HG03097 (cell line): ENCODE results near the gene ENHO.

Experiments used
- ATAC-seq: cut with Tn5 transposase; IDR thresholded peaks from one replicate; pipeline ENCODE4 v1.9.1; 2021; ENCODE audit not compliant: unreplicated experiment, low FRiP score

Gene ENHO

DNA sequence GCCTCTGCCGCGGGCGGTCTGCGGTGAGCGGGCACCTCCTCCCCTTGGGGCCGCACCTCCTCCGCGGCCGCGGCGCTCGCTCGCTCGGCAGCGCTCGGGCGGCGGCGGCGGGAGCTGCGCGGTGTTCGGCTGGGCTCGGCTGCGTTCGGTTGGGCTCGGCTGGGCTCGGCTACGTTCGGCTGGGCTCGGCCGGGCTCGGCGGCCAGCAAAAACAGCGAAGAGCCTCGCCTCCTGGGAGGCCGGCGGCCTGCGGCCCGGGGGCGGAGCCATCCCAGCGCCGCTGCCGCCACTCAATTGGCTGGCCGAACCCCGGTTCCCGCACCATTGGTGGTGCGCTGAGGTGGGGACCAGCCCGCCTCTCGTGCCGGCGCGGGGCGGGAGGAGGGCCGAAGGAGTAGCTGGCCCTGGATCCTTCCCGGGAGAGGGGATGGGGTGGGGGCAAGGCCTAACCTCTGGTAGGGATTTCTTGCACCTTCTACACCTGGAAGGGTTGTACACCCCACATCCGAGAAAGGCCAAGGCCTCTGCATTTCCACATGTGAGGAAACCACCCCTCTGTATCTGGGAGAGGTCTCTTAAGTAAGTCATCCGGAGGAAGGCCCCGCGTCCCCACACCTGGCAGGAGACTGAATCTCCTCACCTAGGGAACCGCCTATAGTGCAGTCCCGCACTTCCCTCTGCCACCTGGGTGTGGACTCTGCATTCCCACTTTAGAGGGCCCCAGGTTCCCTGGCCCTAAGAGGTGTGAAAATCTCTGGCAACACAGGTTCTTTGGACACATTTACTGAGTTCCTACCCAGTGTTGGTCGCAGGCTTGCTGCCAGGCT is at the start of gene ENHO:
Gene ENHO (minus strand): TSS at position 20 of the 827 bp plus-strand sequence. CDS start 1,295 bp downstream, outside the sequence.
- peak; percentile 83 for ATAC-seq

DNA sequence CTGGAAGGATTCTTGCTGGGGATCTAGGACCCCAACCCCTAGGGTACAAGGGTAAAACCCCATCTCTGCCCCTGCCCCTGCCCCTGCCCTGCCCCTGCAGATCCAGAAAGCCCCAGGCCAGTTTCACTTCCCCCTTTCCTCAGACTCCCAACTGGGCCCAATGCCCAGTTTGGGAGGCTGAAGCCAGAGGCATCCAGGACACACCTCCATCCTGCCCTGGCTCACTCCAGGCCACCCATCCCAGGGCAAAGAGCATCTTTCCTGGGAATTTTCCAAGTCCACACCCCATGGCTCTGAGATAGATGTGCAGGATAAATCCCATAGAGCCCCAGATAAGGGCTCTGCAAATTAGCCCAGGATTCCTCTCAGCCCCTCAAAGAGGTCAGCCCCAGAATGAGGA is 49.3 kb upstream of the ENHO start:
- ATAC-seq = no peak

DNA sequence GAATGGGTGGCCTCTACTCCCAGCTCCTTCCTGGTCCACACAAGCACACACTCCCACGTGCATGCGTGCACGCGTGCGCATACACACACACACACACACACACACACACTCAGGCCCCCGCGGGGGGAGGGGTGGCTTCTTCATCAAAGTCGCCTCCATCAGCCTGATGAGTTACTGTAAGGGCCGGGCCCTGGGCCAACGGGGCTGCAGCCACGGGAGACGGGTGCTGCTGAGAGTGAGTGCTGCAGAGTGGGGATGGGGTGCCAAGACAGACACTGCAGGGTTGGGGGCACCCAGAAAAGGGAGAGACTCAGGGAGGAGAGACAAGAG is 48.7 kb upstream of the ENHO start:
- ATAC-seq = no peak

DNA sequence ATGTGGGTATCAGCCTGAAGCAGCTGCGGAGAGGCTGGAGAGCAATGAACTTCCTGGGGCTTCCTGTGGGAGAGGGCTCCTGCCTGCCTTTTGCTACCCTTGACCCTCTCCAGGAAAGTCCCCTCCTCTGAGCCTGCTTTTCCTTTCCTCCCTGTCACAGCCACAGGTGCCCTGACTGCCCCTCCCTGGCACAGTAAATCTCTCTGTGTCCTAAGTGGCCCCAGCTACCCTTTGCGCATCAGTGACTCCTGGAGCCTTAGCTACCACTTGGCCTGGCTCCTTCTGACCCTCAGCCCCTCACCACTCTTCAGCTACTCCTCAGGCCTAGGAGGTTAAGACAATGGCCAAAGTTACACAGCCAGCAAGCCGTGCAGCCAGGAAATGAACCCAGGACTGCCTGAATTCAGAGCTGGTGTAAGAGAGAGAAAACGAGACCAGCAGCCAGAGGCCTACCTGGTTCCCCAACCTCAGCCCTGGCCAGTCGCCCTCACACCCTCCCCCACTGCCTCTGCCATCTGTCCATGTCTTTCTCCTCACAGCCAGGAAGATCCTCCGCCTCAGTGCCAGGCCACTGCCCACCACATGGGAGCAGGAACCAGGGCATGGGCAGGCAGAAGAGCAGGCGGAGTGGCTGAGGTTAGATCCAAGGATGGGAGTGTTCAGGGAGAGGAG is 48.2 kb upstream of the ENHO start:
- ATAC-seq = no peak

DNA sequence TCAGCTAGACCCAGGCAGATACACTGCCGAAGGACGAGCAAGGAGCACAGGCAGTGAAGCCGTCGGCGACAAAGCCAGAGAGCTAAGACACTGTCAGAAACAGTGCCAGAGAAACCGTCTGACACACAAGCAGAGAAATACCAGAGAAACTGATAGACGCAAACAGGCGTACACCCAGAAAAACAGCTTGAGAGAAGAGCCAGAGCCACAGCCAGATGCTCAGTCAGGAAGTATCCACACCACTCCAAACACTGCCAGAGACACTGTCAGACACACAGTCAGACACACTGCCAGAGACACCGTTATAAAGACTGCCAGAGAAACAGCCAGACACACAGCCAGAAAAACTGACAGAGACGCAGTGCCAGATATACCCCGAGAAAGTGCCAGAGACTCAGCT is 47.6 kb upstream of the ENHO start:
- ATAC-seq = no peak

DNA sequence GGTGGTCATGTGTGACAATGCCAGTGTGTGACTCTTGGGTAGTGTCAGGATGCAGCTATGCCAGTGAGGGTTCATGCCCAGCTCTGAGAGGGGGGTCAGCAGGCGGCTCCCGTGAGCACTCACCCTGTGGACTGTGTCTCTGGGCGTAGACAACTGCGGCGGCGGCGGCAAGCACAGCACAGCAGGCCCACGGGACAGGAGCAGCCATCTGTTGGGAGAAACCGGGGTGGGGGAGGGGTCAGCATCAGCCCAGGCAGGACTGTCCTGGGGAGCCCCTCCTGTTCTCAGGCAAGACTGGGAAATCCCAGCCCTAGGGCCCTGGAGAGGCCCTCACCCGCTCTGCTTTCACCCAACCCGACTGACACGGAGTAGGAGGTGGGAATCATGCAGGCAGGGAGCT is 46.0 kb upstream of the ENHO start:
- ATAC-seq = no peak

DNA sequence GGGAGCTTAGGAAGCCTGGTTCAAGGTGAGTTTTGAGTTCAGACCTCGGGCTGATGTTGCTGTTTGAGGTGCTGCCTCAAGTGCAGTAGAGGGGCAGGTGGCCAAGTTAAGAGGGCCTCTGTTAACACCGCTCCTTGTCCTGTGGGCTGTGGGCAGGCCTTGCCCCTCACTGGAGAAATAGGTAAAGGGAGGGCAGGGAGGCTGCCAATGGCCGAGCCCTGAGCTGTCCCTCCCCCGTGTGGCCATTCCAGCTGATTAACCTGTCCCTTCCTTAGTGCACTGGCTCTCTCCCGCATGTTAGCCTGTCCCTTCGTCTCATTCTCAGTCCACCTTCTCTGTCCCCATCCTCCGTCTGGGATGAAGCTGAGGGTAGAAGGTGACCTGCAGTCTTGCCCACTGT is 45.3 kb upstream of the ENHO start:
- ATAC-seq = no peak

DNA sequence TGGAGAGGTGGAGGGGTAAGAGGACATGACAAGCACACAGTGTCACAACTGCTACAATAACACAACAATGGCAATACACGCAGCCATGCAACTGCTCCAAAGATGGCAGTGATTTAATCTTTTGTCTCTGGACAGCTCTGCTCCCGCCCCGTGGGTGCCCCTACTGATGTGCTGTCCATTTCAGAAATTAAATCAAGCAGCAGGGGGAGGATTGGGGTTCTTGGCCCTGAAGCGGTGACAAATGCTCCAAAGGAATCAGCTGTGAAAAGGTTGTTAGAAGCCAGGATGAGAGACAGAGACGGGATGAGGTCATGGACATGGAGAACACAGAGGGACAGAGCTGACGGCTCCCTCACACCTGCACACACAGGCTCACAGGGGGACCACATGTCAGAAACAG is 44.2 kb upstream of the ENHO start:
- no peak for ATAC-seq

DNA sequence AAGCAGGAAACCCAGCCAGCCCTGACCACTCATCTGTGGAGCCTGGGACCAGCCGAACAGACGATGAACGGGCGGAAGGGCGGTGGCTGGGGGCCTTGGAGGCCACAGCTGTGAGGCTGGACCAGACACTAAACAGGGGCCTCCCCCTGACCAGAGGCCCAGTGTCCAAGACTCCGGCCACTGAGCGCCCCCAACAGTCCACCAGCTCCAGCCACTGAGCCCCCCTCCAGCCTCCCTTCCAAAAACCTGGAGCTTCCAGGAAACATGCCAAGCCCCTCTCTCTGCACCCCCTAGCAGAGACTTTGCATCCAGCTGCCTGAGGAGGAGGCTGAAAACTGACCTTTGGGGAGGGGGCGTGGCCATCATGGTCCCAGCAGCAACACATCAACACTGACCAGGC is 43.5 kb upstream of the ENHO start:
- no peak for ATAC-seq

DNA sequence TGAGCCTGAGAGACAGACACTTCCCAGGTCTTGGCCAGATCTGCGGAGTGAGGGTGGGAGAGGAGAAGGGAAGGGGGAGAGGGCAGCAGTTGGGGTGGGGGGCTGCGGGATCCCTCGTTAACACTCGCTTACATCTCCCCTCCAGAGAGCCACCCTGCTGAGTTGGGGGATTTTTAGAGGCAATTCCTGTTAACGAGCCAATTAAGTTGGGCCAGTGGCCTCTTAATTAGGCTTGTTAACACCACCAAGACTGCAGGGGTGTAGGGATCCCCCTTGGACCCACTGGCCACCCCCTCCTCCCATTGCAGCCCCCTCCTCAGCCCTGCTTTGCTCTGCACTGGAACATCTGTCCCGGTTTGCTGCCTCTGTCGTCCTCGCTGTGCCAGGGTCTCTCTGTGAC is 43.1 kb upstream of the ENHO start:
- ATAC-seq = no peak

DNA sequence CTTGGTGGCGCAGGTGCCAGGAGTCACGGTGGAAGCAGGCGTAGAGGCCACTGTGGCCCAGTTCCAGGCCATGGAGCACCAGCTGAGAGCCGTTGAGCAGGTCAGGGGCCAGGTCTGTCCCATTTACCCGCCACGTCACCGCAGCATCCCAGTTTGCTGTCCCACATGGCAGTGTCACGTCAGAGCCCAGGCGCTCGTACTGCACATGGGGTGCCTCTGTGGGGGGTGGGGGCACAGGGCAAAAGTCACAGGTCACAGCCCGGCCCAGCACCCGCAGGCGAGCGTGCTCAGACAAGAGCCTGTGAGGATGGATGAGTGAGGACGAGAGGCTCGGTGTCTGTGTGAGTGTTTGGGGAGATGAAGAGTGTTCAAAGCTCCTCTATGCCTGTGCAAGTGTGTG is 41.8 kb upstream of the ENHO start:
- no peak for ATAC-seq

DNA sequence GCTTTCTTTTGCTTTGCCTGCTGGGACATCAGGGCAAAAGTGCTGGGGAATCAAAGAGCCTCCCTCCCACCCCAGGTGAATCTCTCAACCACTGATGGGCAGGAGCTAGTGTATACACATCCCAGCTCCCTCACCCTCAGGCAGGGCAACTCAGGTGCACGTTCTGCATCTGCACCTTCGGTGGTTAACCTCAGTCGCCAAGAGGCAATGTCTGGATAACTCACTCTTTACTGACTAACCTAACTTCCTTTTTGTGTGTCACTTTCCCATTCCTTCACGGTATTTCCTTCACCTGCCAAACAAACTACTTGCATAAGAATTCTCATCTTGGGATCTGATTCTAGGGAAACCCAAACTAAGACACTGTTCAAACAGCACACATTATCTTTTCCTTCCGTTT is 40.5 kb upstream of the ENHO start:
- no peak for ATAC-seq

DNA sequence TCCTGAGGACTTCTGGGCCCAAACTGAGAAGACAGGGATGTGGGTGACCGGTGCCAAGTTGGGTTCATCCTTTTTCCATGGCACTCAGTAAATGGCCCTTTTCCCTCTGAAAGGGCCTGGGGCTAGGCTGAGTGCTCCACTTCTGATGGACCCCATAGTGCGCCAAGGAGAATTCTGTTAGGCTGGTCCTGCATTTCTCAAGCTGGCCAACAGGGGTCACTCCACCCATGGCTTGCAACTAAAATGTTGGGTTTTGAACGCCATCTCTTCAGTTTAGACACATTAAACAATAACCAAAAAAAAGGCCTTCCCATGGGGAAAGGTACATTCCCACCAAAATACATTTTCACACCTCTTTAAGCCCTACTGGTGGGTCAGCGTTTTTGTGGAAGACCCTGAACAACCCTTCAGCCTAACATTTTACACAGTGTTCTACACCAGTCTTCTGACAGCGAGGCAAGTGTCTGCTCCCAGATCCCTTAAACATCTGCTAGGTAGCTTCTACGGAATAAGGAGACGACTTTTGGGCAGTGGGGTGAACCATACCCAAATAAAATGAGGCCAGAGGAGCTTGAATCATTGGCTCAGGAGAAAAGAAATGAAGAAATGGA is 39.5 kb upstream of the ENHO start:
- ATAC-seq = no peak

DNA sequence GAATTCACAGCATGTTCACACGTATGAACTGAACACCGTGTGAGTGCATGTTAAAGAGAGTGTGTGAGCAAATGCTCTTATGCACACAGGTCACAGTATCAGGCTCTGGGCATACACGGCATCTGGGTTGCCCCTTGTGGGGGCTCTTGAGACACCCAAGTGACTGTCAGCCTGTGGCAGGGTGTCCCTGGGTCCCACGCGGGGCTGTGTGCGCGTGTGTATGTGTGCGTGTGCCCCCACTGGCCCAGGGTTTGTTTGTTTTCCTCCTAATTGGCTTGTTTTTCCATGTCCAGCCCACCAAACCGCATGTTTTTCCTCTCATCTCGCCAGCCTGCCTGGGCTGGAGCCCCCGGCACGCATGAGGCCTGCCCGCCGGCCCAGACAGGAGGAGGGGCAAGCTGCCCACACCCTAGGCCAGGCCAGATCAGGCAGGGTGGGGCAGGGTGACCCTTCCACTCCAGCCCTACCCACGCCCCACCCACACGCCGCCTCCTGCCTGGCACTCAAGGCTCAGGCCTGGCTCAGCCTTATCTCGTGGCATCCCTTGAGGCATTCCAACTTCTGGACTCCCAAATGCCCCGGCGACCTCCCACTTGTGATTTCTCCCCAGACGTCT is 37.9 kb upstream of the ENHO start:
- ATAC-seq = no peak

DNA sequence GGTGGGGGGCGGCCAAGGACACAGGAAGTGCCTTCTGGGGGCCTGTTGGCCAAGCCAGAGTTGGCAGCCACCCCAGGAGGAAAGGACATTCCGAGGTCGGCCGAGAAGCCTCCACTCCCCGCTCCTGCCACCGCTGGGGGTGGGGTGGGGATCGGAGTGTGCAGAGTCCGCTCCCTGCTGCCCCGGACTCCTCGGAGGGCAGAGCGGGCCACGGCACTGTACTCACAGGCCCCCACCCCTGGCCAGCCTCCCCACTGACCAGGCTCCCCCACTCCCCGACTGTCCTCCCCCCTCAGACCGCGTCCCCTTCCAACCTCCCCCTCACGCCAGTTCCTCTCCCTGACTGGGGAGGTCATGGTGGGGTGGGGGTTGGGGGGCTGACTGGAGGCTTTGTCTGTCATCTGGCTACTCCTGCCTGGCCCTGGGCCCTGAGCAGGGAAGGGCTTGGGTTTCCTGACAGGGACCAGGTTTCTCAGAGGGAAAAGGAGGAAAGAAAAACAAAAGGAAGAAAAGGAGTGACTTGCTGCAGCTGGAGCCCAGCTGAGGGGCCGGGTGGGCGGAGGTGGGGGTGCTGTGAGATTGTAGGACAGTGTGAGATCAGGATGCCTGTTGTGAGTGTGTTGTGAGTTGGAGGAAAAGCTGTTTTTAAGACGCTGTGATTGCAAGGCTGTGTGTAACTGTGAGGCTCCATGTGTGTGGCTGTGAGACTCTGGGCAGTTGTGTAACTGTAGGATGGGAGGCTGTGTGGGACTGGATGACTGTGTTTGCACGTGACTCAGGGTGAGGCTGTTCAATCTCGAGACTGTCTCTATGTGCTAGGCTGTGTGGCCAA is 37.0 kb upstream of the ENHO start:
- ATAC-seq = no peak

DNA sequence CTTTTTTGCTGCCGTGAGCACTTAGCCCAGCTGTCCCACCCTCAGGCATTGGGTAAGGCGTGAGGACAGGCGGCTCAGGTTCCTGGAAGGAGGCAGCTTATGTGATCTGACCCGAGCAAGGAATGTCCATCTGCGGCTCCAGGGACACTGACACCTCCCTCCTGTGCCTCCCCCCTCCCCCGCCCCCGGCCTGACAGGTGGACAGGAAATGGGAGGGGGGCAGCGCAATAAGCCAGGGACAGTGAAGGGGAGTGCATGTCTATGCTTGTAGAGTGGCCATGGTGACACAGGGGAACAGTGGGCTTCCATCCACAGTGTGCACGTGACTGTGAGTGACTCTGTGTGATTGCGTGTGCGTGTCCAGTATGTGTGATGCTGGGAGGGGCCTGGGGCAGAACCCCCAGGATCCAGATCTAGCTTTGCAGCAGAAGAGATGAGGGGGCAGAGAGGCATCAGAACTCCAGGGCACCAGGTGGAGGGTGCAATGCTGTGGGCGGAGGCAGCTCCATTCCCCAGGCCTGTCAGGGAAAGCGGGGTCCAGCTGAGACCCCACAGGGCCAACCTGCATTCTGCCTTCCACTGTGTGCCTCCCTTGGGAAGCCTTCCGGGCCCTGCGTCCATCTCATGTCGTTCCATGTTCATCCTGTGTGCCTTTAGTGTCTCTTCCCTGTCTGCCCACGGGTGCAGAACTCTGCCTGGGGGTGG is 36.3 kb upstream of the ENHO start:
- no peak for ATAC-seq

DNA sequence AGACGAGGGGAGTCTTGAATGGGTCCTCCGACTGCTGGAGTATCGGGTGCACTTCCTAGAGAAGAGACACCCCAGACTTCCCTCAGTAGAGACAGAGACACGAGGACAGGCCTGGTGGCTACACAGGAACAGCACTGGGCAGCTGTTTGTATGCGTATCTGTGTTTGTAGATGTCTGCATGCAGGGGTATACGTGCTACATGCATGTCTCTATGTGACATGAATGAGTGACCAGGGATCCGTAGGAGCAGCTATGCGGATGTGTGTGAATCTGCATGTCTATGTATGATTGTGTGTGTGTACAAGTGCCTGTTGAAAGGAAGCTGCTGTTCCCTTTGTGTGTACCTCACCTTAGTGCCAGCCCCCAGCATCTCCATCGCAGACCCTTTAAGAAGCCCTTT is 35.6 kb upstream of the ENHO start:
- ATAC-seq = no peak

DNA sequence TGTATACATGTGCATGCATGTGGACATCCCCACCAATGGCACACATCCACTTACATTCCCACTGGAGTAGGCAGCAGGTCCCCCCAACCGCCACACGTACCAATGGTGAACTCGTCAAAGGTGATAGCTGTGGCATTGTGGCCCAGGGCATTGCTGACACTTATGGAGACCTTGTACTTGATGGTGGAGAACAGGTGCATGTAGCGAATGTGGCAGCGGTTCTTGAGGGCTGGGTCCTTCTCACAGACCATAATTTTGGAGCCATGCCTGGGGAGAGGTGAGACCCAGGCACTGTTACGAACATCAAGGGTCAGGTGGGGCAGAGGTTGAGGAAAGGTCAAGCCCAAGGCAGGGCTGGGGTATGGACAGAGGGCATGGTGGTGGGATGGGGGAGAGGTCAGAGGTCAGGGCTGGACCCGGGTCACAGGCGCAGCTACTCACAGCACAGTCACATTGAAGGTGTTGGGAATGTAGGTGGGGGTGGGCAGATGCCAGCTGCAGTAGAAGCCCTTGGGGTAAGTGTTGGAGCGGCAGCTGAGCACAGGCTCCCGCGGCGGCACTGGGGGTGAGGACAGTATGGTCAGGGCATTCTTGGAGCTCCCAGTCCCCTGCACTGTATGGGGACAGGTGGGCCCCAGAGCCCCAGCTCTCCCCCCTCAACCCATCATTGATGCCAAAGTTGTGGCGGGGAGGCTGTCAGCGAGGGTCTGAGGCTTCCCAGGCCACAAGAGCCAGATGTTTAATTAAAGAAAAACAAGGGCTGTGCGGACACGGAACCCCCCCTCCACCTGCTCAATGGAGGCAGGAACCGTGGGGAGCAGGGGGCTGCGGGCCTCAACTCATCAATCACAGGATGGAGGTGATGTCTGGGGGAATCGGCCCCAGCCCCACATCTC is 34.9 kb upstream of the ENHO start:
- ATAC-seq = no peak

DNA sequence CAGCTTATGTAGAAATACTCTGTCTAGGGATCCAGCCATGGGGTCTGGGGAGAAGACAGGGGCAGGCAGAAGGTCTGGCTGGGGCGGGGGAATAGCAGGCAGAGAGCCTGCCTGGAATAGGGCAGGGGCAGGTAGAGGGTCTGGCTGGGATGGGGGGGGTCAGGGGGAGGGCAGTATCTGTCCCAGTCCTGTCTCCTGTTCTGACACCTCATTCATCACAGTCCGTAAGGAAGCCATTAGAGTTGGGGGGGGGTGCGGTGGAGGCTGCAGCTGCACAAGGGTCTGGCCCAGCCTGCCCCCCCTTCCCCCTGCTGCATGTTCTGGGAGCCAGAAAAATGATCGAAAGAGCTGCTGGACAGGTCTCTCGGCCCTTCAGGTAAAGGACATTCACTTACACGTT is 34.2 kb upstream of the ENHO start:
- no peak for ATAC-seq
